Natural killer cell (primary cell): ENCODE results near the gene SLC43A1. TPM values are rescaled to one million over a fixed set of nuclear protein-coding genes. Genes with fewer than 3 reads are reported as not detected.

Experiments used
- ATAC-seq, 3 donors: fragments of 150-1000 bp in 2 of 3; fragments of 200-7000 bp in 1 of 3; cut with Tn5 transposase; 1 replicate in 1 of 3; 2 replicates in 2 of 3; pipeline ENCODE4 v1.10.0; 2021; ENCODE audit warnings: mild to moderate bottlenecking in 2 of 3, moderate library complexity in 2 of 3
- DNase-seq, 2 donors: peaks; one replicate each; pipeline versions ENCODE4 v3.0.0 to v3.0.0-alpha.2; 2013 to 2021; ENCODE audit warnings: mixed read lengths in 1 of 2
- H3K27ac ChIP-seq: one replicate; pipeline ENCODE4 v1.5.1; 2013; ENCODE audit warnings: mild to moderate bottlenecking, low read length
- H3K27me3 ChIP-seq: one replicate; pipeline ENCODE4 v1.6.1; 2013; ENCODE audit warnings: low read length; ENCODE audit not compliant: control insufficient read depth, insufficient read depth
- H3K36me3 ChIP-seq: one replicate; pipeline ENCODE4 v1.6.1; 2013; ENCODE audit warnings: low read length; ENCODE audit not compliant: control insufficient read depth, insufficient read depth
- H3K4me1 ChIP-seq: one replicate; pipeline ENCODE4 v1.6.1; 2013; ENCODE audit warnings: low read length; ENCODE audit not compliant: control insufficient read depth, insufficient read depth
- H3K4me3 ChIP-seq: one replicate; pipeline ENCODE4 v1.5.1; 2013; ENCODE audit warnings: low read length
- H3K9me3 ChIP-seq: one replicate; pipeline ENCODE4 v1.6.1; 2013; ENCODE audit warnings: low read length; ENCODE audit not compliant: control insufficient read depth, insufficient read depth
- H3K27ac Mint-ChIP-seq, 2 donors: one replicate each; pipeline ENCODE4 v1.8.0; 2022; ENCODE audit warnings: mild to moderate bottlenecking in 2 of 2, mixed read lengths in 2 of 2, moderate library complexity in 1 of 2
- H3K27me3 Mint-ChIP-seq, 2 donors: one replicate each; pipeline ENCODE4 v1.8.0; 2022; ENCODE audit warnings: low read depth in 2 of 2, mixed read lengths in 2 of 2
- H3K36me3 Mint-ChIP-seq: one replicate; pipeline ENCODE4 v1.8.0; 2022; ENCODE audit warnings: mixed read lengths
- H3K4me1 Mint-ChIP-seq, 2 donors: one replicate each; pipeline ENCODE4 v1.8.0; 2022; ENCODE audit warnings: mixed read lengths in 2 of 2
- H3K4me3 Mint-ChIP-seq: one replicate; pipeline ENCODE4 v1.8.0; 2022; ENCODE audit warnings: mild to moderate bottlenecking, moderate library complexity, mixed read lengths
- H3K9me3 Mint-ChIP-seq, 2 donors: one replicate each; pipeline ENCODE4 v1.8.0; 2022; ENCODE audit warnings: mixed read lengths in 2 of 2
- CTCF ChIP-seq: fragments of 200-600 bp; IDR thresholded peaks from one replicate; pipeline ENCODE4 v1.8.0; 2022; ENCODE audit warnings: antibody characterized with exemption
- WGBS: methylation state at CpG from one replicate; pipeline ENCODE4 v1.1.7; 2013; ENCODE audit warnings: missing lambda C conversion rate; ENCODE audit not compliant: insufficient coverage; 5-methylcytosine and 5-hydroxymethylcytosine counted together
- intact Hi-C: fragments of 100-400 bp; cut with micrococcal nuclease; formaldehyde crosslinking; loops from one replicate; pipeline ENCODE4 v1.14.2; 2022
- total RNA-seq, 4 donors: library from RNA; stranded (reverse); fragments of 120-200 nt in 1 of 4; gene quantifications; one replicate each; pipeline versions ENCODE4 v1.2.3 to v1.2.4, GENCODE V29; 2013 to 2022

Gene SLC43A1
- total RNA-seq, 3 donors from 2014 or later (not counting 1 experiment from before 2014, with no cell fraction given): 11.3 to 20.6 (median 13.9) TPM

- Mint-ChIP-seq H3K36me3 (no peaks in the 10 kb centered on the region), H3K27ac (no peak overlapping the region), H3K27me3 (peaks cover 7 to 26% of the 10 kb centered on the region in 2 donors), H3K4me1 (peaks cover 6 to 11% of the 10 kb centered on the region in 2 donors), H3K4me3 (no peak overlapping the region), H3K9me3 (no peaks in the 10 kb centered on the region)
- peak; percentile 45 for TF ChIP-seq CTCF
- intact Hi-C loops: loop anchor here (5.0 kb wide), 1 partner anchor 136 kb away; no protein-coding TSS in a partner anchor
- H3K9me3 ChIP-seq: no peaks in the 10 kb centered on the region
- peaks cover 33% of the 10 kb centered on the region for H3K4me1 ChIP-seq
- DNase-seq: peak; percentile 57 to 79
- peaks cover 12% of the 10 kb centered on the region for H3K36me3 ChIP-seq
- no peak overlapping the region for H3K4me3 ChIP-seq
- 3% methylated on average over 49 of the region's 52 CpGs for WGBS
- H3K27ac ChIP-seq: no peak overlapping the region
- peaks cover 10% of the 10 kb centered on the region for H3K27me3 ChIP-seq
- ATAC-seq: peak; percentile 74 to 83 (median 77)
Observed at GRCh38 chr11:57482782-57483561, 32.5 kb downstream of the SLC43A1 start.

DNA sequence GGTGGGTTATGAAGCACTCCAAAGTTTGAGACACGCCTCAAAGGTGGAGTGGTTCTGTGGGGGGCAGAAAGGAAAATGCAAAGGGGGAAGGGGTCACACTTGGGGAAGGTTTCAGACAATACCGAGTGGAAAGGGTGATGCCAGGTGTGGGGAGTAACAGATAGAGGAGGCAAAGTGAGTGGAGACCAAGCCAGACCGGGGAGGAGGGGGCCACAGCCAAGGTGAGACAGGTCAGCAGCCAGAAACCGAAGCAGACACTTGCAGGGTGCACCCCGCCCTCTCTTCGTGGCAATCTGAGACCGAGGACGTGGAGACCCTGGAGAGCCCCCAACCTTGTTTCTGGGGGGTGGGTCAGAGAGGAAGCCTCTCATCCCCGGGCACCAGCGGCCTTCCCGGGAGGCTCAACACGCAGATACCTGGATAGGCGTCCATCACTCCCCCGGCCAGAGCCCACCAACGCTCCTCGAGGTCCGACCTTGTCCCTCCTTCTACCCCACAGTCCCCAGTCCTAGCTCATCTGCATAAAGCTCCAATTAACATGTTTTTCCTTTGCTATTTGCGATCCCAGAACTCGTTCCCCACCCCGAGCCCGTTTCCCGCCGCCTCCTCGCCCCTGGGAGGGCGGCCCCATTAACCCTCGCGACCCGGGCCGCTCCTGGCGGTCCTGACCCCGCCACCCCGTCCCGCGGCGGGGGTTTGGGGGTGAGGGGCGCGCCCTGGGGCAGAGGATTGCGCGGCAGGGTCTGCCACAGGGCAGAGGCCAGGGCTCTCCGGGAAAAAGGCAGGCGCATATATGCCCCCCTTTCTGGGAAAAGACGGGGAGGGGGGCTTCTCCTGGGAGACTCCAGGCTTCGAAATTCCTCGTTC is 33.4 kb downstream of the SLC43A1 start:
- no peak overlapping the region for H3K27ac Mint-ChIP-seq
- no peak for ATAC-seq

DNA sequence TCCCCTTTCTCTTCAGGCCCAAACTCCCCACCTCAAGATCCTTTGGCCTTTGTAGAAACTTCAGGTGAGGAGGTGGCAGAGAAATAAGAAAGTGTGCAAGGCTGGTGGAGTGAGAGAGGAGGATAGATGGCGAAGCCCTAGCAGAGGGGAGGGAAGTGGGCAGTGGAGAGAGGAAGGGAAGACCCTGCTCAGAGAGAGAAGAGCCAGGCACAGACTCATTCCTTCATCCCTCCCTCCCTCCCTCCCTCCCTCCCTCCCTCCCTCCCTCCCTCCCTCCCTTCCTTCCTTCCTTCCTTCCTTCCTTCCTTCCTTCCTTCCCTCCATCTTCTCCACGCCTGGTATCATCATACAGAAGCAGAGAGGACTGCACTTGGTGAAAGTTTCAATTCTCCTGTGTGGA is 34.2 kb downstream of the SLC43A1 start:
- Histone ChIP-seq H3K27ac (no peak overlapping the region), H3K36me3 (peaks cover 7% of the 10 kb centered on the region), H3K4me1 (peaks cover 39% of the 10 kb centered on the region), H3K27me3 (peaks cover 10% of the 10 kb centered on the region), H3K4me3 (no peak overlapping the region), H3K9me3 (no peaks in the 10 kb centered on the region)
- peaks cover 6 to 21% of the 10 kb centered on the region in 2 donors for H3K4me1 Mint-ChIP-seq
- peaks cover 7 to 26% of the 10 kb centered on the region in 2 donors for H3K27me3 Mint-ChIP-seq
- ATAC-seq (no peak), DNase-seq (no peak)
- intact Hi-C loops: loop anchor here (5.0 kb wide), 1 partner anchor 134 kb away; no protein-coding TSS in a partner anchor
- TF ChIP-seq CTCF: no peak
- no CpG with 5 or more reads among the region's 2 CpGs for WGBS
- H3K9me3 Mint-ChIP-seq: no peaks in the 10 kb centered on the region
- no peak overlapping the region for H3K4me3 Mint-ChIP-seq
- H3K27ac Mint-ChIP-seq: no peak overlapping the region
- no peaks in the 10 kb centered on the region for H3K36me3 Mint-ChIP-seq

More for the DNA sequence above, 33.4 kb downstream of the SLC43A1 start:
- Histone ChIP-seq H3K36me3 (peaks cover 7% of the 10 kb centered on the region), H3K9me3 (no peaks in the 10 kb centered on the region), H3K4me3 (no peak overlapping the region), H3K27me3 (peaks cover 10% of the 10 kb centered on the region), H3K4me1 (peaks cover 33% of the 10 kb centered on the region), H3K27ac (no peak overlapping the region)
- intact Hi-C loops: loop anchor here (5.0 kb wide), 1 partner anchor 135 kb away; no protein-coding TSS in a partner anchor
- no peak for TF ChIP-seq CTCF
- H3K4me1 Mint-ChIP-seq: peaks cover 6 to 13% of the 10 kb centered on the region in 2 donors
- H3K36me3 Mint-ChIP-seq: no peaks in the 10 kb centered on the region
- no peak overlapping the region for H3K4me3 Mint-ChIP-seq
- H3K27me3 Mint-ChIP-seq: peaks cover 7 to 26% of the 10 kb centered on the region in 2 donors
- WGBS: 32% methylated on average over 43 of the region's 44 CpGs
- no peak for DNase-seq
- no peaks in the 10 kb centered on the region for H3K9me3 Mint-ChIP-seq
